IgD-negative memory B cell (primary cell): ENCODE results near the gene LCN1. TPM values are rescaled to one million over a fixed set of nuclear protein-coding genes. Genes with fewer than 3 reads are reported as not detected.

ENCODE experiments used
- H3K27ac Mint-ChIP-seq, 3 donors: one replicate each; pipeline ENCODE4 v1.8.0; 2020 to 2022; ENCODE audit warnings: mild to moderate bottlenecking in 3 of 3, mixed read lengths in 3 of 3, moderate library complexity in 1 of 3
- H3K27me3 Mint-ChIP-seq: one replicate; pipeline ENCODE4 v1.8.0; 2021; ENCODE audit warnings: mixed read lengths
- H3K36me3 Mint-ChIP-seq: one replicate; pipeline ENCODE4 v1.8.0; 2020; ENCODE audit warnings: mild to moderate bottlenecking, mixed read lengths
- H3K4me1 Mint-ChIP-seq, 3 donors: one replicate each; pipeline ENCODE4 v1.8.0; 2020 to 2022; ENCODE audit warnings: mixed read lengths in 3 of 3, mild to moderate bottlenecking in 1 of 3
- H3K4me3 Mint-ChIP-seq, 4 donors: one replicate each; pipeline ENCODE4 v1.8.0; 2020 to 2022; ENCODE audit warnings: mild to moderate bottlenecking in 4 of 4, mixed read lengths in 4 of 4, moderate library complexity in 3 of 4
- H3K9me3 Mint-ChIP-seq, 3 donors: one replicate each; pipeline ENCODE4 v1.8.0; 2020 to 2021; ENCODE audit warnings: mixed read lengths in 3 of 3, mild to moderate bottlenecking in 1 of 3
- polyA plus RNA-seq: library from polyadenylated mRNA; unstranded; fragments of 300-500 nt; fragmentation: Illumina TruSeq; gene quantifications from one replicate; pipeline ENCODE4 v1.2.3, GENCODE V29; 2021

The LCN1 gene
- polyA plus RNA-seq, 1 donor from 2014 or later = not detected

DNA sequence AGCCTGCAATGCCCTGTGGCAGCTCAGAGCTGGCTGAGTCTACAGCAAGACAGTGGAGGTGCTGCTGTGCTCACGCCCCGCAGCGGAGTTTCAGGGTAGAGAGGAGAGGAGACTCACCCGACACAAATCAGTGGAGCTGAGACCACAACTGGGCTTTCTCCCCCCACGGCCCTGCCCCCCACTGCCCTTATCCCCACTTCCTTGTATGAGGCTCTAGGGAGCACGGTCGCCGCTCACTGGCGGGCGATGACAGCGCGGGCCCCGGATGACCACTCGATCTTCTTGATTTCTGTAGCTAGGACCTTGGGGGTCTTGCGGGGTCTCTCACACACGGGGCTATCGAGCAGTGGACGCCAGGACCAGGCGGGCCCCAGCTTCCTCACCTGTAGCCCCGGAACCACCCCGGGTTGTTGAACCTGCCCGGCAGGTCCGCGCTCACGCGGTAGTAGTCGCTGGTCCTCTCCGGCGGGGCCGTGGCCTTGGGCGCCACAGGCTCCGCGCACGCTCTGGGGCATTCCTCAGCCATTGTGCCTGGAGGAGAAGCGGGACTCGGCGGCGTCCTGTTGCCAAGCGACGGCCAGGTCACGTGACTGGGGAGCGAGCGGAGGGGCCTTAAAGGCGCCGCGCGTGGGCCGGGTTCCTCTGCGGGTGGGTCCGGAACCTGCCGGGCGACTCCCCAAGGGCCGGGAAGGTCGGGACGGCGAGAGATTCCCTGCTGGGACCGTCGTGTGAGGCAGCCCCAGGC is 21.7 kb upstream of the LCN1 start:
- Mint-ChIP-seq H3K4me1 (peaks cover 0 to 7% (median 4%) of the 10 kb centered on the region in 3 donors), H3K27me3 (no peaks in the 10 kb centered on the region), H3K9me3 (no peaks in the 10 kb centered on the region), H3K27ac (peak overlapping the region in 2 of 3 donors; percentile 76 to 87), H3K36me3 (no peaks in the 10 kb centered on the region), H3K4me3 (peak overlapping the region; percentile 90 to 95 (median 94))

DNA sequence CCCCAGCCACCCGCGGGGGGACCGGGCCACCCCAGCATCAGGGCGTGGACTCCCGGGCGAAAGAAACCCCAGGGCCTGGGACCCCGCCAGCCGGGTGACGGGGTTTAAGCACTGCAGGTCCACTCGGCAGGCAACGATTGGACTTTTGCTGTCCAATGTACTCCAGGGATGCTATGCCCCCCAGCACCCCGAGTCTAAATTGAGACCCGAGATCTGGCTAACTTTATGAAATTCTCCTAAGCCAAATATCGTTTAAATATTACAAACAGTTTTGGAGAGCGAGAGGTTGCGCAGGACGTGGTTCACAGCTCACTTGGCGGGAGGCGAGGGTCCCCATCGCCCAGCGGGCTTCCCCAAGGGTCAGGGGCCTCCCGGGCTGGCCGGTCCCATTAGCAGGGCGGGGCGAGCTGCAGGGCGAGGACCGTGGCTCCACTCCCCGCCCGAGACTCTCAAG is 21.1 kb upstream of the LCN1 start:
- peaks cover 3% of the 10 kb centered on the region for H3K36me3 Mint-ChIP-seq
- H3K4me1 Mint-ChIP-seq = peaks cover 0 to 9% (median 6%) of the 10 kb centered on the region in 3 donors
- peak overlapping the region; percentile 90 to 95 (median 94) for H3K4me3 Mint-ChIP-seq
- peak overlapping the region in 2 of 3 donors; percentile 39 to 63 for H3K27ac Mint-ChIP-seq
- no peaks in the 10 kb centered on the region for H3K27me3 Mint-ChIP-seq
- H3K9me3 Mint-ChIP-seq = no peaks in the 10 kb centered on the region

DNA sequence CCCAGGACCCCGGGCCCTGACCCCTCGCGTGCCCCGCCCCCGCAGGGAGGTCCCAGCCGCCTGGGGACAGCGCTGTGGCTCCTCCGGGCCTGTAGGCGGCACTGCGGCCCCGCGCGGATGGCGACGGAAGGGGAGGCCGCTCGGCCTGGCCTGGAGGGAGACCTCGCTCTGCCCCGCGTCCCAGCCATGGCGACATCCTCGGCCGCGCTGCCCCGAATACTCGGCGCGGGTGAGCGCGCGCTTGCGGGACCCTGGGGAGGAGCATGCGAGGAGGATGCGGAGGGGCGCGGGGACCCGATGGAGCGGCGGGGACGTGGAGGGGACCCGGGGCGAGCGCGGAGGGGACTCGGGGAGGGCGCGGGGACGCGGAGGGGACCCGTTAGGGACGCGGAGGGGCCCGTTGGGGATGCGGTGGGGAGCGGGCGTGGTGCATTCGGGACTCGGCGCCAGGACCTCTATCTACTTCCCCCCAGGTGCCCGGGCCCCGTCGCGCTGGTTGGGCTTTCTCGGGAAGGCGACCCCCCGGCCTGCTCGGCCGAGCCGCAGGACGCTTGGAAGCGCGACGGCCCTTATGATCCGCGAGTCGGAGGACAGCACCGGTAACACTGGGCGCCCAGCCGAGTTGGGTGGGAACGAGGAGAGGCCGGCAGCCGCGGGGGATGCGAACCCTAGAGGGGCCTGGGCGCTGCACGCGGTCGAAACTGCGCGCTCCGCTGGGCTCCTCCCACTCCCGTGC is 20.5 kb upstream of the LCN1 start, which contains the start of gene MRPS2:
TSS of gene MRPS2 (plus strand) at position 158 of the 736 bp plus-strand sequence. CDS start at position 187, 29 bp downstream.
- Mint-ChIP-seq H3K27ac (peak within 1 kb of the TSS; percentile 76 to 87 (median 80)), H3K4me1 (peaks cover 0 to 9% (median 6%) of the 10 kb centered on the region in 3 donors), H3K36me3 (peaks cover 5% of the 10 kb centered on the region), H3K9me3 (no peaks in the 10 kb centered on the region), H3K27me3 (no peaks in the 10 kb centered on the region), H3K4me3 (peak within 1 kb of the TSS; percentile 90 to 95 (median 94))

DNA sequence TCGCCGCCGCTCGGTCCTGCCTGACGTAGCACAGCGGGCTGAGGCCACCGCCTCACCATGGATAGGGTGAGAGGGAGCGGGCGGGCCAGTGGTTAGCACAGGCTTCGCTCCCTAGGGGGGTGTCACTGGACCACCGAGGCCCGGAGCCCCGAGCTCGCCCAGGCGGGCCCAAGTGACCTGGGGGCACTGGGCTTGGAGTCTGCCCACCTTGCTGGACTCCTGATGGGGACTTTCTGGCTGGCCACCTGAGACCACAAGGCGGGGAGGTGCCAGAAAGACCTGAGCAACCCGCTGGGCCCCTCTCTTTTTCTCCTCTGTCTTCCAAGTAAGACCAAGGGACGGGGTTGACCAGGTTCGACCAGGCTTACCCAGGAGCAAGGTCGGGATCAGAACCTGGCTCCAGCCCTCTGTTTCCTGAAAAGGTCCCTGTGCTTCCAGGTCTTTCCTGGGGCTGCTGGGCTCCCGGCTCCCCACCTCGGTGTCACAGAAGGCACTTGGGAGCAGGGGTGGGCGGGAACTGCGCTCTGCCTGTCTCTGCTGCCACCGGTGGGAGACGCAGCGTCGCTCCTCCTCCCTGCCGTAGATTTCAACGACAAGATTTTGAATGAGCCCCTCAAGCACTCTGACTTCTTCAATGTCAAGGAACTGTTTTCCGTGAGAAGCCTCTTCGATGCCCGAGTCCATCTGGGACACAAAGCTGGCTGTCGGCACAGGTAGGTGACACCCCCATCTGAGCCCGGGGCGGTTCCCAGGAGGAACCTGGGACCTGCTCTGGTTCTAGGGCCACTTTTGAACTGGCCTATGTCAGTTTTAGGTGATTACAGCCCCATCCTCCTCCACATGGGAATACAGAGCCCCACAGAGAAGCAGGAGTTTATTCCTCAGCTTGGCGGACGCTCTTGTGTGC is 19.7 kb upstream of the LCN1 start:
- H3K4me3 Mint-ChIP-seq = peak overlapping the region; percentile 86 to 95 (median 92)
- peak overlapping the region in 2 of 3 donors; percentile 76 to 80 for H3K27ac Mint-ChIP-seq
- peaks cover 5% of the 10 kb centered on the region for H3K36me3 Mint-ChIP-seq
- no peaks in the 10 kb centered on the region for H3K9me3 Mint-ChIP-seq
- peaks cover 0 to 9% (median 6%) of the 10 kb centered on the region in 3 donors for H3K4me1 Mint-ChIP-seq
- H3K27me3 Mint-ChIP-seq = no peaks in the 10 kb centered on the region

DNA sequence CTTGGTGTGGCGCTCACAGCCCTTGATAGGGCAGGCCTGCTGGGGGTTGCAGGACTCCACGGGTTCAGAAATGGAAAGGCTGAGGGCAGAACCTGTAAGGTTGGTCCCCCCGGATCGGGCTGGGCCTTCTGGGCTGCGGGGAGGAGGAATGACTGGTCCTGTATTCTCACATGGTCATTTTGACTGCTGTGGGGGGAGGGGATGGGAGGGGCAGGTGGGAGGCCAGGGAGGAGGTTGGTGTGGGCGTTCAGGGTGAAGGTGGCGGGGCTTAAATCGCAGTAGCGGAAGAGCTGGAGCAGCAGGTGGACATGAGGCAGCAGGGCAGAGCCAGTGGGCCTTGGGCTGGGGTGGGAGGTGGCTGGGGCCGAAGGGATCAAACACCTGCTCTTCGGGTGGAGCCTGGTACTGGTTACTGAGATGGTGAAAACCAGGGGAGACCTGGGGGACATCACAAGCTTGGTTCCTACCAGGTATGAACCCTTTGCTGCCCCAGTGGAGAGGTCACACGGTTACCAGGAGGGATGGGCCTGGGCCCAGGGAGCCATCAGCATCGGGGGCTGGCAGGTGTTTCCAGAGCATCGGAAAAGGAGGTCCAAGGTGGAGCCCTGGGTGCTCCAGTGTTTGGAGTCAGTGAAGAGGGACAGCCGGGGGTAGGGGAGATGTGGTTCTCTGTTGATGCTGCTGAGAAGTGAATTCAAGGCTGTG is 18.9 kb upstream of the LCN1 start:
- H3K4me3 Mint-ChIP-seq = peak overlapping the region; percentile 63 to 95 (median 88)
- no peaks in the 10 kb centered on the region for H3K9me3 Mint-ChIP-seq
- peaks cover 5% of the 10 kb centered on the region for H3K36me3 Mint-ChIP-seq
- H3K27me3 Mint-ChIP-seq = no peaks in the 10 kb centered on the region
- peaks cover 0 to 9% (median 6%) of the 10 kb centered on the region in 3 donors for H3K4me1 Mint-ChIP-seq
- H3K27ac Mint-ChIP-seq = peak overlapping the region in 2 of 3 donors; percentile 53 to 80

DNA sequence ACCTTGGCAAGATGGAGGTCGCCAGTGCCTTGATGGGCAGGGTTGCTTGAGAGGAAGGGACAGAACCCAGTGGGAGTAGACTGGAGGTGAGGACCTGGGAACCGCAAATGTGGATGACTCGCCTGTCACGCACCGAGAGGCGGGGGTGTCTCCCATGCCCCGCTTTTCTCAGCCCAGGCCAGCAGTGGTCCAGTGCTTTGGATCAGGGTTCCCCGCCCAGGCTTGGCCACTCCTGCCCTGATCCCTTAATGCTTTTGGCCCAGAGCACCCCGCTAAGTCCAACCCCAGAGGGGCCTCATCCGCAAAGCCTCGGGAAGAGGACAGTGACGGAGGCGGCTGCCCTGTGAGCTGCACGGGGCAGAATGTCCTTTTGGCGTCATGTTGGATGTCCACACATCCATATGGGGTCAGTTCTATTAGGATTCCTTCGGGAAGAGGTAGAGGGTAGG is 18.3 kb upstream of the LCN1 start:
- H3K27me3 Mint-ChIP-seq = no peaks in the 10 kb centered on the region
- H3K4me1 Mint-ChIP-seq = peaks cover 0 to 9% (median 6%) of the 10 kb centered on the region in 3 donors

DNA sequence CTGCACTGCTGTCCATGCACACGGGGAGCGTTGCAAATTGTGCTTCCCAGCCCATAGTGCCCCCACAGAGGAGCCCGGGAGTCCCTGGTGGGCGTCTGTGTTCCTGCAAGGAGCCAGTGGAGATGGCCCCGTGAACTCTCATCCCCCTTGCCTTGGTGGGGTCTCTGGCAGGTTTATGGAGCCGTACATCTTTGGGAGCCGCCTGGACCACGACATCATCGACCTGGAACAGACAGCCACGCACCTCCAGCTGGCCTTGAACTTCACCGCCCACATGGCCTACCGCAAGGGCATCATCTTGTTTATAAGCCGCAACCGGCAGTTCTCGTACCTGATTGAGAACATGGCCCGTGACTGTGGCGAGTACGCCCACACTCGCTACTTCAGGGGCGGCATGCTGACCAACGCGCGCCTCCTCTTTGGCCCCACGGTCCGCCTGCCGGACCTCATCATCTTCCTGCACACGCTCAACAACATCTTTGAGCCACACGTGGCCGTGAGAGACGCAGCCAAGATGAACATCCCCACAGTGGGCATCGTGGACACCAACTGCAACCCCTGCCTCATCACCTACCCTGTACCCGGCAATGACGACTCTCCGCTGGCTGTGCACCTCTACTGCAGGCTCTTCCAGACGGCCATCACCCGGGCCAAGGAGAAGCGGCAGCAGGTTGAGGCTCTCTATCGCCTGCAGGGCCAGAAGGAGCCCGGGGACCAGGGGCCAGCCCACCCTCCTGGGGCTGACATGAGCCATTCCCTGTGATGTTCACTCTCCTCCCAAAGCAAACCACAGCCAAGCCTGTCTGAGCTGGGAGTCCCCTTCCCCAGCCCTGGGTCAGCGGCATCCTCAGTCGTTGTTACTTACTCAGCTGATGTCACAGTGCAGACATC is 17.6 kb upstream of the LCN1 start:
- peaks cover 5% of the 10 kb centered on the region for H3K36me3 Mint-ChIP-seq
- peak overlapping the region in 3 of 4 donors; percentile 12 to 80 (median 43) for H3K4me3 Mint-ChIP-seq
- peaks cover 0 to 9% (median 6%) of the 10 kb centered on the region in 3 donors for H3K4me1 Mint-ChIP-seq
- H3K9me3 Mint-ChIP-seq = no peaks in the 10 kb centered on the region
- peak overlapping the region in 2 of 3 donors; percentile 43 to 67 for H3K27ac Mint-ChIP-seq
- H3K27me3 Mint-ChIP-seq = no peaks in the 10 kb centered on the region

More for the DNA sequence above, 18.3 kb upstream of the LCN1 start:
- Mint-ChIP-seq H3K27ac (peak overlapping the region in 2 of 3 donors; percentile 53 to 67), H3K9me3 (no peaks in the 10 kb centered on the region), H3K4me3 (peak overlapping the region in 3 of 4 donors; percentile 8 to 80 (median 78)), H3K36me3 (peaks cover 5% of the 10 kb centered on the region)

DNA sequence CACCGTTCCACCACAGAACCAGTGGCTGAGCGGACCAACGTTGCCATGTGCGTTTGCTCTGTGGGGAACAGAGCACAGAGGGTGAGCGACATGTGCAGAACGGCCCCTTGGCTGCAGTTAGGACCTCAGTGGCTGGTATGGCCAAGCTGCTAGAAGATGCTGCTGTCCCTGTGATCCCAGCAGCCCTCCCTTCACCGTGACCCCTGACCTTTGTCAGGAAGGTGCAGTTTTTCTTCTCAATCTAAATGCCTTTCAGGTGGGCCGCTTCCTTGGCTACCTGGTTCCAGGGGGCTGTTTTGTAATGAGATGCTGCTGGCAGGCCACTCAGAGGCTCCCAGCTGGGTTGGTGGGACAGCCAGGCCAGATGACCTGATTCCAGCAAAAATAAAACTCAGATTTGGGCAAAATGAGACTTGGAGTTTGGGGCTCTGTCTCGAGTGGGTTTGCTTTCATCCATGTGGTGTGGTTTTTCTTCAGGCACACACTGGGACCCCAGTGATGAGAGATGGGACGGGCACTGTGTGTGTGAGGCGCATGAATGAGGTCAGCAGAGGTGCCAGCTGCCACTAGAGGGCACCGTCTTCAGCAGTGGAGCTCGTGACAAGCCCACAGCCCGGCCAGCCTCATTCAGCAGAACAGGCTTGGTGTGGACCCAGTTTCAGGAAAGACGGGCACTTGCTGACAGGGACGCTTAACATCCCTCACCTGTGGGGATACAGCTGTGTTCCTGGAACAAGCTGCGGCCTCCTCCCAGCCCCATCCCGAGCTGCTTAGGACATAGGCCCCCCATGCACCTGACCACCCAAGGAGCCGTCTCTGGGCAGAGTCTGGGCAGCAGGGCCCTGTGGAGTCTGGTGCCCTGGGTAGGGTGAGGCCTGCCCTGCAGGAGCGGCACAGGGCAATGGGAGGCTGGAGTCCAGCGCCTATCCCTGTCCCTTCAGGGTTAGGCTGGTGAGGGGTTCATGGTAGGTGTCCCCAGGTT is 16.7 kb upstream of the LCN1 start:
- Mint-ChIP-seq H3K36me3 (peaks cover 5% of the 10 kb centered on the region), H3K4me1 (peaks cover 0 to 9% (median 4%) of the 10 kb centered on the region in 3 donors), H3K9me3 (peaks cover 4 to 9% (median 7%) of the 10 kb centered on the region in 3 donors), H3K27ac (peak overlapping the region in 2 of 3 donors; percentile 22 to 45), H3K4me3 (peak overlapping the region in 1 of 4 donors; percentile 80), H3K27me3 (peaks cover 3% of the 10 kb centered on the region)

DNA sequence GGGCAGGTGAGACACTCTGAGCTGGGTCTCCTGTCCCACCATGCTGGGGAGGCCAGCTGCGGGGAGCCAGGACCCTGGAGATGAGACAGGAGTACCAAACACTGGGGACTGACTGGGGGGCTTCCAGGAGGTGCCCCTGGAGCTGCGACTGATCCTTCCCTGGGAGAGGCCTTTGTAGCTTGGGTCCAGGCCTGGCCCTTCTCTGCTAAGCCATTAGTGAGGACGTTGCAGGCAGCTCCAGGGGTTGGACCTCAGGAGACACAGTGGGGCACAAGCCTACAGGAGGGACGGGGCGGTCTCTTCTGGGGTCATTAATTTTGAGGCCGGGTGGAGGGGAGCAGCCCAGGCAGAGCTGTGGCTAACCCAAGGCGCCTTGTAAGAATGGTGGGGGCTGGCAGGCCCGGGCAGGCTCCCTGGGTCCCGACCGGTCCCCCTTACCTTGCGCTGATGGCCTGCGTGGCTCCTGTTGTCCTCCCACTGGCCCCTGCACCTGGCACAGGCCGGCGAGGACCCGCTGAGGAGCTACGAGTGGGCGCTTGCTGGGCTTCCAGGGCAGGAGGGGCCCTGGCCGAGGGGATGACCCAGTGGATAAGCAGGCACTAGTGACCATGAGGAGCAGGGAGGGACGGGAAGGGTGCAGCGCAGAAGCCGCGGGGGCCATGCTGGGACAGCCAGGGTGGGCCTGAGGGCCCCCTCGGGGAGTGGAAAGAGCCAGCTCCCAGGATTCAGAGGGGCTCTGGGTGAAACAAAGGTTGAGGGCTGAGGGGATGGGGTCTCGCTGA is 15.6 kb upstream of the LCN1 start:
- Mint-ChIP-seq H3K27ac (peak overlapping the region in 1 of 3 donors; percentile 45), H3K4me3 (peak overlapping the region in 1 of 4 donors; percentile 70), H3K9me3 (peaks cover 5 to 10% (median 9%) of the 10 kb centered on the region in 3 donors), H3K36me3 (peaks cover 5% of the 10 kb centered on the region), H3K27me3 (peaks cover 3% of the 10 kb centered on the region), H3K4me1 (peaks cover 0 to 9% (median 4%) of the 10 kb centered on the region in 3 donors)

DNA sequence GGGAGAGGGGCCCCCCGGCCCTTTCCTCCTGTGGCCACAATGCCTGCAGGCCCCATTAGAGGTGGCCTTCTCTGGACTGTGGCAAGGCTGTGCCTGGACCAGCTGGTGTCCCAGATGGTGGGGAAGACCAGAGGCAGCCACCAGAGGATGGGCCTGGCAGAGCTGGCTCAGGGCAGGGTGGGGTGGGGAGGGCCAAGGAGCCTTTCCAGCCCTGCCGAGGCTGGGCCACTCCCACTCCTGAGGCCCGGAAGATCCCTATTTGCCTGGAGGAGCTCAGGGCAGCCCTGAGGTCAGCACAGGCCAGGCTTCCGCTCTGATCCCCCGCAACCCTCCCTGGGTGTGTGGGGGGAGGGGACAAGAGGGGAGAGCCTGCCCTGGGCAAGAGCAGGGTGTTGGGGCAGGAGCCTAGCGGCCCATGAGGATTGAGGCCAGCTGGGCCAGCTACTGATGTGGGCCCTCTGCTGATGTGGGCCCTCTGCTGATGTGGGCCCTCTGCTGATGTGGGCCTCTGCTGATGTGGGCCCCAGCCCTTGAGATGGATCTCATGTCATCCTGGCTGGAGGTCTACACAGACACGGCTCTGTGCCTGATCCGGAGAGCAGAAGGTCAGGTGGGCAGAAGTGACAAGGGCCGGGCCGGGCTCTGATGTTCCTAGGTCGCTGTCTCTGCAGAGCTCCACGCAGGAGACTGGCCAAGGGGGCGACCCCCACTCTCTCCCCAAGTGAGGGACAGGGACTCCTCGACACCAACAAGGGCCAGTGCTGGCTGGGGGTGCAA is 14.7 kb upstream of the LCN1 start:
- Mint-ChIP-seq H3K9me3 (peaks cover 5 to 17% (median 9%) of the 10 kb centered on the region in 3 donors), H3K36me3 (peaks cover 5% of the 10 kb centered on the region), H3K27ac (no peak overlapping the region), H3K4me1 (peaks cover 0 to 8% (median 4%) of the 10 kb centered on the region in 3 donors), H3K27me3 (peaks cover 3% of the 10 kb centered on the region), H3K4me3 (no peak overlapping the region)
